Activated T-cell treated with anti-CD3 and anti-CD28 coated beads for 1 hour (primary cell): ENCODE results near the gene NMNAT2.
"Not testable (repeated sequence)": the region's sequence is repeated elsewhere in the genome, so short reads cannot be mapped to it uniquely, and the experiment has no call there.

Experiments
- DNase-seq: peaks from one replicate; pipeline ENCODE4 v3.0.0-alpha.2; 2020; ENCODE audit warnings: low read depth

The NMNAT2 gene

DNA sequence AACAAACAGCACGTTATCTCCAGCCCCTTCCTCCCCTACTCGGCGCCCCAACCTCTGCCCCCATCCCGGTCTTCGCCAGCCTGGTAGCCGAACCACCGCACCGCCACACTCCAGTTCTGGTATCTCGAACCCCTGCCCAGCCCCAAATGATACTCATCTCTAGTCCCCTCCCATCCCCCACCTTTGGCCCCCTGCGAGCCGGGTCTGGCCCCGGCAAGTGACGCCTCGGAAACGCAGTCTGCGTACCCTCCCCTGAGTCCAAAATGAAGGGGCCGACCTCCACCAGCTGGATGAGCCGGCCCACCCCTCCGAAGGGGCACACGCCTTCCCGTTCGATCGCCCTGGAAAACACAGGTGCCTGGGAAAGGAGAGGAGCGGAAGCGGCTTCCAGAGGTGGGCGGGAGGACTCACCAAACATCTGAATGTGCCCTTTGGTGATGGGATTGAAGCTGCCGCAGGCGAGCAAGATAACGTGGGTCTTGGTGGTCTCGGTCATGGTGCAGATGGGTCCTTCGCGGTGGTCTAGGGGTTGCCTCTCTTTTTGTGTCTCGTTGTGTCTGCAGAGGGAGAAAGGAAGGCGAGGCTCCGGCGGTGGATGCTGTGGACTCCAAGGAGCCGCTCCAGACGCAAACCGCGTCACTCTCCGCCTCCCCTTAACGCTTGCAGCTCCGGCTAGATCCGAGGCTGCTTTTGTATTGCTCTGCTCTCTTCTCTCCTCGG, at the start of gene NMNAT2:
Gene NMNAT2, minus strand, starts transcription at position 609 of the 720 bp plus-strand sequence. Its CDS starts 113 bp downstream, at position 496.
- no peak for DNase-seq

DNA sequence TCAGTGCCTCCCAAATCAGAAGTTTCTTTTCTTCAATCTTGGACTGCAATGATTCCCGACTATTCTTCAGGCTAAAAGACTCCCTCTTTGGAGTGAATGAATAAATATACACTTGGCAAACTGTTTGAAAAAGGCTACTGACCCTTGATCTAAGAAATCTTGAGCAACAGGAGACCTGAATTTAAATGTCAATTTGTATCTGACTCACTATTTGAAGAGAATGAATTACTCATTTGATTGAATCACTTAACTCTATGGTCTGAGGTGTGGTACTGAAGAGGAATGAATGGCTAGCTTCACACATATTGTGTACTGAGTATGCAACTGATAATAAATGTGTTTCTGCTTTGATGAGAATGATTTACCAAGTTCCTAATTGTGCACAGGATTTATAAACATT, 49.5 kb upstream of the NMNAT2 start:
- no peak for DNase-seq

DNA sequence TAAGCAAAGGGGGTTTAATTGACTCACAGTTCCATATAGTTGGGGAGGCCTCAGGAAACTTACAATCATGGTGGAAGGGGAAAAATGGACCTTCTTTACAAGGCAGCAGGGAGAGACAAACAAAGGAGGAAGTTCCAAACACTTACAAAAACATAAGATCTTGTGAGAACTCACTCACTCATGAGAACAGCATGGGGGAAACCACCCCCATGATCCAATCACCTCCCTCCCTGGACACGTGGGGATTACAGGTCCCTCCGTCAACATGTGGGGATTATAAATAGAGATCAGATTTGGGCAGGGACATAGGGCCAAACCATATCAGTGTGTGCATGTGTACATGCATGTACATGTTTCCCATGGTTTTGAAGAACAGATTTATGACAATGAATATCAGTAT, 48.6 kb upstream of the NMNAT2 start:
- no peak for DNase-seq

DNA sequence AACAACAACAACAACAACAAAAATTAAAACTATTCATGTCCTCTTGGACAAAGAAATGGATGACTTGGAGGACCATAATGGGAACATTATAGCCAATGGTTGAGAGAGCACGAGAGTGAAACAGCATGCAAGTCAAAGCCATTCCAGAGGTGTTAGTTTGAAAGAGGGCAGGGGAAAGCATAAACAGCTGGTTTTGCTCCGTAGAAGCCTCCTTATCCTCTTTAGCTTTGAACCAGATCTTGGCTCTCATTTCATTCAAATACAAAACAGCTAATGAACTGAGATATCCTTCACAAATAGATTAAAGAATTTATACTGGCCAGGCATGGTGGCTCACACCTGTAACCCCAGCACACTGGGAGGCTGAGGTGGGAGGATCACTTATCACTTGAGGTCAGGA, 45.4 kb upstream of the NMNAT2 start:
- DNase-seq, result no peak

DNA sequence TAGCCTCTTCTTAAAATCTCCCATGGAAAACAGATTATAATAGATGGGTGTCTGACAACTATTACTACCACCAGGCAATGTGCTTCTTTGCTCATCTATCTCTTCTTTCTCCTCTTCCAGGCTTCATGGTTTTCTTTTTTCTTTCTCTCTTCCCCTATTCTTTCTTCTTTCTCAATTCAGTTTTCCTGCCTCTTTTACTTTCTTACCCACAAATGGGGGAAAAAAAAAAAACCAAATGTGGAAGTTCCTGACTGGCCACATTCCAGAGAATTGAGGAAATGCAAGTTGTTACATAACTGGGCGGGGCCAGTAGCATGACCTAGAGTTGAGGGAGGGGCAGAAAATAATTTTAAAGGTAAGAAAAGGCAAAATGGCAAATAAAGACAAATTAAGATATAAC, 43.2 kb upstream of the NMNAT2 start:
- no peak for DNase-seq

DNA sequence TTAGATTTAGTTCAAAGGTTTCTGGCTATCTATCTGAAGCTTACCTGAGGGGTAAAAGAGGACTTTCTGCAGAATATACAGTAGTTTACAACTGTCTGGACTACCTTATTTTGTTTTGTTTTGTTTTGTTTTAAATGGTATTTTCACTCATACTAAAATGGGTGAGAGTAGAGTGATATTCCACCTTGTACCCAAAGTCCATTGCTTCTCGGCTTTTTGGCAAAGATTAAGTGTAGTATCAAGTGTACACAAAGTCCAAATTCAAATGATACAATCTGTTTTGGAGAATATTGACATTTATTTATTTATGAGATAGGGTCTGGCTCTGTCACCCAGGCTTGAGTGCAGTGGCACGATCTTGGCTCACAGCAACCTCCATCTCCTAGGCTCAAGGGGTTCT, 42.4 kb upstream of the NMNAT2 start:
- no peak for DNase-seq

DNA sequence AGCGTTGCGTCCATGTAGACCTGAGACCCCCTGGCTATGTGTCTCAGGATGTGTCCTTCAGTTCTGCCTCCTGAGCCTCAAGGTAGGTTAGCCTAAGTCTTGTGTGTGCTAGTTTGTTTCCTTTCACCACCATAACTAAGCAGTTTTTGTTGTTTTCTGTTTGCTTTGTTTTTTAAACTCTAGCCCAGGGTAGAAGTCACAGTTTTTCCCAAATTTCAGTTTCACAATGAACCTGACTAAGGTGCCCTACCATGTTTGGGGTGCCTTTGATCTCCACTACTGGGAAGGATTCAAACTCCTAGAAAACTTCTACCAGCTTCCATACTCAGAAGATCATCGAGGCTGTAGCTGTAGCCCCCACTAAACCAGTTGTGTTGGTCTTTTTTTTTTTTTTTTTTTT, 39.3 kb upstream of the NMNAT2 start:
- no peak for DNase-seq

DNA sequence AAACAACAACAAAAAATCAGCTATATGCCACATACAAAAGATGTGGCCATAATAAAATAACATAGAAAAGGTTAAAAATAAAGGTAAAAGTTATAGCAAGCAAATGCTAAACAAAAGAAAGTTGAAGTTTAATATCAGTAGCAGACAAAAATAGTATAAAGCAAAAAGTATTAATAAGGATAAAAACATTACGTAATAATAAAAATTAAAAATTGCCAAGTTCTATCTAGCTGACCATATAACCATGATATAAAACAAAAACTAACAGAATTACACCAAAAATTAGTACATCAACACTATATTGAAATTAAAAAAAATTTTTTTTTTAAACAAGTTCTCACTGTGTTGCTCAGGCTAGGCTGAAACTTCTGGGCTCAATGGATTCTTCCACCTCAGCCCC, 38.6 kb upstream of the NMNAT2 start:
- no peak for DNase-seq

DNA sequence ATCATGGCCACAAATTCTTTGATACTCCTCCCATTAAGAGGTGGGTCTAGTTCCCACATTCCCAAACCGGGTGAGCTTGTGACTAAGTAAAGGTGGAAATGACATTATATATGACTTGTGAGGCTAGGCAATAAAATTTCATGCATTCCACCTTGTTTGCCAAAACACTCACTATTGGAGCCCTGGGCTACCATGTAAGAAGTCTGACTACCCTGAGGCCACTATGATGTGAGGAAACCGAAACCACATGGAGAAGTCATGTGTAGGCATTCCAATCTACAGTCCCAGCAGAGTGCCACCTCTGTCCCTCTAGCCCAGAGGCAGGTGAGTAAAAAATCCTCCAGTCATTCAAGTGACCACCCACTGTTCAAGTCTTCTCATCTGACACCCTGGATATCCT, 36.2 kb upstream of the NMNAT2 start:
- no peak for DNase-seq

DNA sequence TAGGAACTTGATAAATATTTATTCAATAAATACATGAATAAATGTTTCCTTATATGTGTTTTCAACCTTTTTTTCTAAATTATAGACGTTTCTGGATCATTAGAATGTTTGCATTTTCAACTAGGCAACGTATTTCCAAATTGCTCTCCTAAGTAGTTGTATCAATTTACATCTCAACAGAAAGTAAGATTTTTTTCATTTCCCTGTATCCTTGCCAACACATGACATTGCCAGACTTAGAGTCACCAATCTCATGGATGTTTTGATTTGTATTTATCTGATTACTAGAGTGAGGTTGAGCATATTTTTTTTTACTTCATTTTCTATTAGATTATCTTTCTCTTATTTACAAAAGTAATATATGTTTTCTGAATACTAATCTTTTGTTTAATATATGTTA, 31.9 kb upstream of the NMNAT2 start:
- no peak for DNase-seq

DNA sequence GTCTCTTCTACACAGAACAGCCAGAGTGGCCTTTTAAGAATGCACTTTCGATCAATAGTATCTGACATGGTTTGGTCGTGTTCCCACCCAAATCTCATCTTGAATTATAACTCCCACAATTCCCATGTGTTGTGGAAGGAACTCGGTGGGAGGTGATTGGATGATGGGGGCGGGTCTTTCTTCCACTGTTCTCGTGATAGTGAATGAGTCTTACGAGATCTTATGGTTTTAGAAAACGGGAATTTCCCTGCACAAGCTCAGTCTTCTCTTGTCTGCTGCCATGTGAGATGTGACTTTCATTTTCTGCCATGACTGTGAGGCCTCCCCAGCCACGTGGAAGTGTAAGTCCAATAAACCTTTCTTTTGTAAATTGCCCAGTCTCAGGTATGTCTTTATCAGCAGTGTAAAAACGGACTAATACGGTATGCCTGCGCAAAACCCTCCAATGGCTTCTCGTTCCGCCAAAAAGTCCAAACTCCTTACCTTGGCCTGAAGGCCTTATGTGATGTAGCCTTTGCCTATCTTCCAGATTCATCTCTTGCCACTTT, 31.1 kb upstream of the NMNAT2 start:
- DNase-seq, result no peak

DNA sequence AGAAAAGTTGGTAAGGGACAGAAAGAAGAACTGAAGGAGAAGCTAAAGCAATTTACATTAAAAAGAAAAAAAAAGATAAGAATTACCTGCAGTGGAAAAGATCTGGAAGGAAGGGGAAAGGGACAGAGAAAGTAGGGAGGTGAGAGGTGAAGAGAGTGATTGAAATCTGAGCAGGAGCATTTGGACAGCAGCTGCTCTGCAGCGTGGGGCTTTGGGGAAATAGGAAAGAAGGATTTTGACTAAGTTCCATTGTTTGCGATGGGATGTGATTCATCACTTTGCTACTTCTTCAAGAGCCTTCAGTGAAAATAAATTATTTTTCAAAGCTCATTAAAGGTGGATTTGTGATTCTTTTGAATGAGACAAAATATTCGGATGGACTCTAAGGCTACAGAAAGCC, 26.1 kb upstream of the NMNAT2 start:
- DNase-seq, result no peak

DNA sequence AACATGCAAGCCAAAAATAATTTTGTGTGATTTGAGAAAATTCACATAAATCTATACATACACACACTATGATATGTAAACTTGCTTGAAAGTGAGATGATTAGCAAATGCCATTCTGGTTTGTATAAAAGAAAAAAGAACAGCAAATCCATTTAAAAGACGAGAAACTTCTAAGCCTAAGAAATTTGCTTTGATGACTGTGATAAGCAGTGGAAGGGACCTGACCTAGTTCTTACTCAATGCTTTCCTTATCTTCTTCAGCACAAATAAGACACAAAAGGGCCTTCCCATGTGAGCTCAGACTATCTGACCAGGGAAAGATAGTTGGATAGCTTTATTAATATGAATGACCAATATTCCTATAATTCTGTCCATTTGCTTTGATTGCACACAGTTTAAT, 25.3 kb upstream of the NMNAT2 start:
- DNase-seq, result no peak

DNA sequence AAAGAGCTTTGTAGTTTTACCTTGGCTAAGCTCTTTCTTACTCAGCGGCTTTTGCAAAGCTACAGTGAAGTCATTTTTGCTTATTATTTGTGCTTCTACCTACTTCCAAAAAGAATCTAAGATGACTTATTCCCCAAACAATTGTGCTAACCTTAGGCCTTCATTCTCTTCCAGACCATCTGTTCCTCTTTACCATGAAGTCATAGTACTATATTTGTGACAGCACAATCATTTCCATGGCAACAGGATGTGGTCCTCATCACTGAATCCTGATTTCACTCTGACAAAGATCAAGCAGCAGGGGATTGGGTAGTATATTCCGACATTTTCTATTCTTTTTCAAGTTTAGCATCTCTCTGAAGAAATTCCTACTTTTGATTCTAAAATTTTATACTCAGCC, 24.8 kb upstream of the NMNAT2 start:
- no peak for DNase-seq

DNA sequence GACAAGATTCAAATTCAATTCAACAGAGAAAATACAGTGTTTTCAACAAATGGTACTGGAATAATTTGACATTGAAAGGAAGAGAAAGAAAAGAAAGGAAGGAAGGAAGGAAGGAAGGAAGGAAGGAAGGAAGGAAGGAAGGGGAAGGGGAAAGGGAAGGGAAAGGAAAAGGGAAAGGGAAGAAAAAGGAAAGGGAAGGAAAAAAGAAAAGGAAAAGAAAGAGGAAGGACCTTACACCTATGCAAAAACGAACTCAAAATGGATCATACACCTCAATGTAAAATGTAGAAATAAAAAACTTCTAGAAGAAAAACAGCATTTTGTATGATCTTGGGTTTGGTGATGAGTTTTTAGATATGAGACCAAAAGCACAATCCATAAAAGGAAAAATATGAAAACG, 19.9 kb upstream of the NMNAT2 start:
- no peak for DNase-seq

DNA sequence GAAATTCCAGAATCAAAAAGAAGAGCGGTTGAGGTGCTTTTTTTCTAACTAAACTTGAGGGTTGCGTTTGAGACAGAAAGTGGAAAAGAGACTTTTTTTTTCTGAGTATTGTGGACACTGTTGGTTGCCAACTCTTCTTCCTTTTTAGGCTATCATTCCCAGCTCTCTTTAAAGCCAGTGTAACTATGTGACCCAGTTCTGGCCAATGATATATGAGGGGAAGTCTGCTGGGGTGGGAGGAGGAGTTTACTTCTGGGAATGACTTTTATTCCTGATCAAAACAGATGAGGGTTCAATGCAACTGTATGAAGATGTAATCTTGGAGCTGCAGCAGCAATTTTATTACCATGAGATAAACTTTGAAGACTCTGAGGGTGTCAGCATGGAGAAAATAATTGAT, 17.3 kb upstream of the NMNAT2 start:
- DNase-seq, result no peak

DNA sequence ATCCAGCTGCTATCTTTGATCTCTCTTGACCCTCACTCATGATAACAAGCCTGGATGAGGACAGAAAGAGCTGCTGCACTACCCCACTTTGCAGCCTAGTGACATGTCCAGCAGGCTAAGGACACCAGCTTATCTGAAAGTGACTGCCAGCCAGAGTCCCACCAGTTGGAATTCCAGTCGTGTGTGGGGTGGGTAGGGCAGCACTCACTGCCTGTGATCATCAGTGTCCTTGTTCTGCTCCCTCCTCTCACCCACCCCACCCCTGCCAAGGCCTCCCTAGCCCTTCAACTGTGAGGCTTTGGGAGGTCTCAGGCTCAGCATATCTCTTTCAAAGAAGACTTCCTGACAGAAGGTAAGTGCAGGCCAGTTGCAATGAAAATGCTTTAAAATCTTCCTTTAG, 15.5 kb upstream of the NMNAT2 start:
- no peak for DNase-seq

DNA sequence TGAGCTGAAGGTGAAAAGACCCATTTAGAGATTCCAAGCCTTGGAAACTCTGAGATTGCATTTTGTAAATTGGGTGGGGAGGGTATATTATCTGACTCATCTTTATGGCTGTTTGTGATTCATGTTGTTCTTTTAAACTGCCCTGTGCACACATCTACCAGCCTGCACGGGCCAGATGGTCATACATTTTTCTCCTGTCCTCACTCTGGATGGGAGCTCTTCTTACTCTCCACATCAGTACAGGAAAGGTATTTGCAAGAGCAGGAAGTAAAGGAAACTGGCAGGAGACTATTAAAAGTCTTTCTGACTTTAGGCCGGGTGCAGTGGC, 14.3 kb upstream of the NMNAT2 start:
- no peak for DNase-seq

DNA sequence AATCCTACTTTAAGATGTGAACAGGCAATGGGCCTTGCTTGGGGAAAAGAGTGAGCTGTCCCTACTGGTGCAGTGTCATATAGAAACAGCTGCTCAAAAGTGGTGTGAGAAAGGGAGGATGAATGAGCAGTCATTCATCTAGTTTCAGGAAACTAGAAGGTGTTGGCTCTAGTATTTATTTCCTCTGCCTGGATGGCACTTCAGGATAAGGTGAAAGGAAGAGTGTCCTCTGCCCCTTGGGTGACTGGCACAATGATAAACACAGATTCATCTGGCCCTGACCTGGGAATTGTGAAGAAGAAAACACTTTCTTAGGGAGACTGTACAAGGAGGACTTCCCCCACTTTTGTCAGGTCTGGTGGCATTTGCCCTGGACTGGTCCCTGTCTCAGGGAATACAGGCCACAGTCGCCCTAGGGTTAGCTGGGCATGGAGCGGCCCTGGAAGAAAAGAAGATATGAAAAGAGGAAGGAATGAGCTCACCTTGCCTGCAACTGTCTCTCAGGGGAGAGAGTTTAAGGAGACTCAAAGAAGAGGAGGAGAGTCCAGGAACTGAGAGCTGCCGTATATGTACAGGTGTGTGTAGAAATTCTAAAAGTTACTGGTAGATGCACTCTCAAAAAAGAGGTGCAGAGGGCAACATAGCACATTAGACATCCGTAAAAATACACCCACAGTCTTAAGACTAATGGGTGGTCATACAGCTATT, 13.8 kb upstream of the NMNAT2 start:
- no peak for DNase-seq

DNA sequence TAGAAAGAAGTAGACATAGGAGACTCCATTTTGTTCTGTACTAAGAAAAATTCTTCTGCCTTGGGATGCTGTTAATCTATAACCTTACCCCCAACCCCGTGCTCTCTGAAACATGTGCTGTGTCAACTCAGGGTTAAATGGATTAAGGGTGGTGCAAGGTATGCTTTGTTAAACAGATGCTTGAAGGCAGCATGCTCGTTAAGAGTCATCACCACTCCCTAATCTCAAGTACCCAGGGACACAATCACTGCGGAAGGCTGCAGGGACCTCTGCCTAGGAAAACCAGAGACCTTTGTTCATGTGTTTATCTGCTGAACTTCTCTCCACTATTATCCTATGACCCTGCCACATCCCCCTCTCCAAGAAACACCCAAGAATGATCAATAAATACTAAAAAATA, 9.4 kb upstream of the NMNAT2 start:
- DNase-seq, result not testable (repeated sequence)

DNA sequence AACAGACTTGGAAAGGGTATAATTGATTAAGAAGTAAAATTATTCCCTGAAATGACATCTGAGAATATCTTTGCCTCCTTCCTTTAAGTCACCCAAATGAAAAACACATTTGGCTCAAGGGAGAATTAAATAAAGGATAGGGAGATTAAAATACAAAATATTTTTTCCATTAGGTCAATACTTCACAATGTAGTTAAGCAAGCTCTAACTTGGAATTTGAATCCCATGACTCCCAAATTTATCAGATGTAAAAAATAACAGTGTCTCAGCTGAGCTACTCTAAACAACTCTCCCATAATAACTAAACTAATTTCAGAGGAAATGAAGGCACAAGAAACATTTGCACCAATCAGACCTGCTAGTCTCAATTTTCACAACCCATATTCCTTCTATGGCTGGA, 6.5 kb upstream of the NMNAT2 start:
- DNase-seq, result no peak

DNA sequence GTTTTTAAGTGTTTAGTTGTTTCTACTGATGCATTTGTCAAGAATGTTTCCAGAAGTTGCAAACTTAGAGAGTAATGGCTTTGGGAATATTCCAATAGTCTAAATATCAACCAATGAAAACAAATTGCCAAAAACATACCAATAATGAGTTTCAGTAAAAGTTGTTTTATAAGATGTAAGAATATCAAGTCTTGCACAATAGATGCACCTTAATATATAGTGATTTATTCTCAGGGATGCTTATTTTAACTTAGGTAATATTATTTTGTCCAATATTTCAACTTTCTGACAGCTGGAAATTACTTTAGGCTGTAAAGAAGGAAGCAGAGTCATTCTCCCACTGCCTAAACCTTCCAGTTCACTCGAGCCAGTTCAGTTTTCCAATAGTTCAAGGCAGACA, 5.4 kb upstream of the NMNAT2 start:
- DNase-seq, result no peak

DNA sequence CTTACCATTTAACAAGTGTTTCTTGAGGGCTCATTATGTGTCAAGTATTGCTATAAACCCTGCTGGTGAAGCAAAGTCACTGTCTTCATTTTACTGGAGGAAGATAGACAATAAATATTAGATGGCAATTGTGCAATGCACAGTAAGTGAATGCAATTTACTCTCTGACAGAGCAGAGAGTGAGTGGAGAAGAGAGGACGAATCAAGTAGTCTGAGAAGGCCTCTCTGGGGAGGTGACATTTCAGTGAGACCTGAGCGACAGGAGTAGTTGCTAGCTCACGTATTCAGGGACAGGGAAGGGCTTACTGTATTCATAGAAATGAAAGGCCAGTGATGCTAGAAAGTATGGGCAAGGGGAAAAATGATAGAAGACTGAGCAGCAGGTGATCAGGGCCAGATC, 1.2 kb upstream of the NMNAT2 start:
- no peak for DNase-seq

DNA sequence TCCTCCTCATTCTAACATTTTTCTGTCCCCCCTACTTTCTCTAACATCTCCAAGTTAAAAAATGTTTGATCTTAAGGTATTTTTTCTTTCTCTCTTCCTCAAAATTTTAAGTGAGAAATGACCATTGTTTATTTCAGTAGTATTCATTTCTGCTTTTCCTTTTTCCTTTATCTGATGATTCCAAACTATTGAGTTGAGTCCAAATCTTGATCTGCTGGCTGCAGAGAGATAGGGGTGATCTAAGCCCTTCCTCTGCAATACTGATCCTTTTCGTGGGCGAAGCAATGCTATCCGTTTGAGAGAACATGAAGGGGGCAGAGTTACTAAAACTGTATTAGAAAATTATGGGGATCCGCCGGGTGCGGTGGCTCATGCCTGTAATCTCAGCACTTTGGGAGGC, 516 bp upstream of the NMNAT2 start:
- no peak for DNase-seq
